Vagina (tissue), 2 donors: ENCODE measurements around the gene AHCYL2.

Experiments used
- POLR2A ChIP-seq, 2 donors: fragments of 450-650 bp; IDR thresholded peaks; one replicate each; pipeline ENCODE4 v1.6.1; 2017; ENCODE audit warnings: antibody characterized with exemption in 2 of 2, mild to moderate bottlenecking in 2 of 2, moderate library complexity in 2 of 2
- POLR2AphosphoS5 ChIP-seq, 2 donors: sonication (generic); formaldehyde crosslinking; IDR thresholded peaks; one replicate each; pipeline ENCODE4 v1.9.0; 2017; ENCODE audit warnings: antibody characterized with exemption in 2 of 2, mild to moderate bottlenecking in 2 of 2, low read depth in 1 of 2; ENCODE audit not compliant: insufficient read depth in 1 of 2
- TF ChIP-seq, protein P1 (sequence below), 3 experiments: fragments of 450-650 bp in 2 of 3; fragments of 200-600 bp in 1 of 3; sonication (generic) in 1 of 3; IDR thresholded peaks; one replicate each; pipeline ENCODE4 v1.5.1; 2017 to 2019; ENCODE audit warnings: antibody characterized with exemption in 3 of 3, mild to moderate bottlenecking in 2 of 3, moderate library complexity in 2 of 3

- TF ChIP-seq, protein P1, sequence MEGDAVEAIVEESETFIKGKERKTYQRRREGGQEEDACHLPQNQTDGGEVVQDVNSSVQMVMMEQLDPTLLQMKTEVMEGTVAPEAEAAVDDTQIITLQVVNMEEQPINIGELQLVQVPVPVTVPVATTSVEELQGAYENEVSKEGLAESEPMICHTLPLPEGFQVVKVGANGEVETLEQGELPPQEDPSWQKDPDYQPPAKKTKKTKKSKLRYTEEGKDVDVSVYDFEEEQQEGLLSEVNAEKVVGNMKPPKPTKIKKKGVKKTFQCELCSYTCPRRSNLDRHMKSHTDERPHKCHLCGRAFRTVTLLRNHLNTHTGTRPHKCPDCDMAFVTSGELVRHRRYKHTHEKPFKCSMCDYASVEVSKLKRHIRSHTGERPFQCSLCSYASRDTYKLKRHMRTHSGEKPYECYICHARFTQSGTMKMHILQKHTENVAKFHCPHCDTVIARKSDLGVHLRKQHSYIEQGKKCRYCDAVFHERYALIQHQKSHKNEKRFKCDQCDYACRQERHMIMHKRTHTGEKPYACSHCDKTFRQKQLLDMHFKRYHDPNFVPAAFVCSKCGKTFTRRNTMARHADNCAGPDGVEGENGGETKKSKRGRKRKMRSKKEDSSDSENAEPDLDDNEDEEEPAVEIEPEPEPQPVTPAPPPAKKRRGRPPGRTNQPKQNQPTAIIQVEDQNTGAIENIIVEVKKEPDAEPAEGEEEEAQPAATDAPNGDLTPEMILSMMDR (IDR thresholded peaks at IDR 0.05): no peak
- TF ChIP-seq POLR2A (IDR thresholded peaks at IDR 0.05) (no peak), POLR2AphosphoS5 (IDR thresholded peaks at IDR 0.05; ENCODE audit: insufficient read depth in 1 of 2, low read depth in 1 of 2) (no peak)
These were observed 158.8 kb downstream of the AHCYL2 start for GRCh38 chr7:129383542-129384132.
